GM10248 (cell line): ENCODE measurements around the gene ZNF319.

ENCODE experiments used
- CTCF ChIA-PET: fragments of 300-600 bp; sonication (Branson Sonifier 250); formaldehyde crosslinking; extraction: SDS; loops from one replicate; lab custom pipeline; 2021; ENCODE audit warnings: antibody characterized with exemption; lab: Yijun Ruan, JAX
- POLR2A ChIA-PET: fragments of 350-650 bp; sonication (Branson Sonifier 250); formaldehyde crosslinking; extraction: SDS; loops from one replicate; lab custom pipeline; 2020; ENCODE audit warnings: antibody characterized with exemption; lab: Yijun Ruan, JAX
- DNase-seq: peaks from one replicate; pipeline ENCODE4 v3.0.0; 2012; ENCODE audit errors: extremely low spot score
- CTCF ChIP-seq: IDR thresholded peaks from 2 replicates; pipeline ENCODE4 v1.5.1; 2012; ENCODE audit warnings: mild to moderate bottlenecking, low read depth; ENCODE audit errors: extremely low read depth, missing control alignments, control extremely low read depth

The ZNF319 gene

GRCh38 chr16:57956270-57956808 is 44.1 kb downstream of the ZNF319 start:
- CTCF ChIA-PET: interaction anchor here (0.9 kb wide), 1 partner anchor 12 kb away, joined by 3 read pairs; no protein-coding TSS in a partner anchor
- POLR2A ChIA-PET: no interaction called here
- no peak for TF ChIP-seq CTCF
- no peak for DNase-seq

- no peak for TF ChIP-seq CTCF
- no peak for DNase-seq
- POLR2A ChIA-PET: no interaction called here
- CTCF ChIA-PET: interaction anchor here (0.9 kb wide), 1 partner anchor 12 kb away, joined by 3 read pairs; no protein-coding TSS in a partner anchor
Measured at GRCh38 chr16:57955572-57956188, 44.8 kb downstream of the ZNF319 start.

- TF ChIP-seq CTCF: no peak
- no peak for DNase-seq
- CTCF ChIA-PET: interaction anchor here (1.1 kb wide), 1 partner anchor 12 kb away, joined by 3 read pairs; no protein-coding TSS in a partner anchor
- POLR2A ChIA-PET: interaction anchor here (0.6 kb wide), 1 partner anchor 120 kb away, joined by 6 read pairs; no protein-coding TSS in a partner anchor
Measured at GRCh38 chr16:57953857-57954256, 46.6 kb downstream of the ZNF319 start.

- DNase-seq: no peak
- POLR2A ChIA-PET: no interaction called here
- CTCF ChIA-PET: interaction anchor here (0.9 to 1.3 kb wide), 3 partner anchors 9 to 26 kb away, joined by 3 read pairs; no protein-coding TSS in a partner anchor
- no peak for TF ChIP-seq CTCF
Measured at GRCh38 chr16:57952909-57953308, 47.6 kb downstream of the ZNF319 start.

- ChIA-PET CTCF (no interaction called here), POLR2A (no interaction called here)
- no peak for TF ChIP-seq CTCF
Measured at GRCh38 chr16:57951204-57951960, 49.1 kb downstream of the ZNF319 start.

GRCh38 chr16:57950382-57950781 is 50.1 kb downstream of the ZNF319 start:
- POLR2A ChIA-PET: no interaction called here
- CTCF ChIA-PET: interaction anchor here (0.8 kb wide), 1 partner anchor 23 kb away, joined by 3 read pairs; no protein-coding TSS in a partner anchor
- no peak for TF ChIP-seq CTCF
- no peak for DNase-seq

More at GRCh38 chr16:57951204-57951960, 49.1 kb downstream of the ZNF319 start:
- DNase-seq: no peak
